Measurements from ENCODE around the gene STPG1.

The STPG1 gene

DNA sequence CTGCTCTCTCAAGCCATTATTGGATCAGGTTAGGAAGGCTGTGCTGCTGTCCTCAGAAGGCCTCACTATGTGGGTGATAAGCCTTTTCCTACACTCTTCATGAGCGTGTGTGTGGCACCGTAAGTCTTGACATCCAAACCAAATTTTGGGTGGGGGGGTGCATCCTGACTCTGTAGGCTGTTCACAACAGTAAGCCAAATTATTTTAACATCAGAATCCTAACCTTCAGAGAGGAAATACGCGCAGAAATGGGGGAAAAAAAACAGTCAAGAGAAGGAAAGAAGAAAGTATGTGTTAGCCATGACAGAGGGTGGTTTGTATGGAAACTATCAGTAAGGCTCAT is 21.0 kb downstream of the STPG1 start:
- TF ChIP-seq, protein P1, sequence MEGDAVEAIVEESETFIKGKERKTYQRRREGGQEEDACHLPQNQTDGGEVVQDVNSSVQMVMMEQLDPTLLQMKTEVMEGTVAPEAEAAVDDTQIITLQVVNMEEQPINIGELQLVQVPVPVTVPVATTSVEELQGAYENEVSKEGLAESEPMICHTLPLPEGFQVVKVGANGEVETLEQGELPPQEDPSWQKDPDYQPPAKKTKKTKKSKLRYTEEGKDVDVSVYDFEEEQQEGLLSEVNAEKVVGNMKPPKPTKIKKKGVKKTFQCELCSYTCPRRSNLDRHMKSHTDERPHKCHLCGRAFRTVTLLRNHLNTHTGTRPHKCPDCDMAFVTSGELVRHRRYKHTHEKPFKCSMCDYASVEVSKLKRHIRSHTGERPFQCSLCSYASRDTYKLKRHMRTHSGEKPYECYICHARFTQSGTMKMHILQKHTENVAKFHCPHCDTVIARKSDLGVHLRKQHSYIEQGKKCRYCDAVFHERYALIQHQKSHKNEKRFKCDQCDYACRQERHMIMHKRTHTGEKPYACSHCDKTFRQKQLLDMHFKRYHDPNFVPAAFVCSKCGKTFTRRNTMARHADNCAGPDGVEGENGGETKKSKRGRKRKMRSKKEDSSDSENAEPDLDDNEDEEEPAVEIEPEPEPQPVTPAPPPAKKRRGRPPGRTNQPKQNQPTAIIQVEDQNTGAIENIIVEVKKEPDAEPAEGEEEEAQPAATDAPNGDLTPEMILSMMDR (IDR thresholded peaks at IDR 0.05; ENCODE audit: control extremely low read depth, extremely low read depth, low read depth, missing control alignments): no peak
- DNase-seq (ENCODE audit: extremely low spot score): no peak
- ChIA-PET POLR2A (interaction anchor here (0.9 kb wide), 1 partner anchor 191 kb away, joined by 3 read pairs; no protein-coding TSS in a partner anchor), CTCF (interaction anchor here (0.7 to 8.0 kb wide), 39 partner anchors 11 to 444 kb away, joined by 3 to 433 read pairs (median 6); partner anchors contain the start of genes GRHL3, IFNLR1, NIPAL3 and STPG1)

- TF ChIP-seq, protein P1 (IDR thresholded peaks at IDR 0.05; ENCODE audit: control extremely low read depth, extremely low read depth, low read depth, missing control alignments): peak; percentile 84
- CTCF ChIA-PET: interaction anchor here (0.7 to 8.0 kb wide), 61 partner anchors 8 to 616 kb away, joined by 3 to 433 read pairs (median 5); partner anchors contain the start of genes GRHL3, IFNLR1, NIPAL3 and STPG1
- peak; percentile 78 for DNase-seq (ENCODE audit: extremely low spot score)
- POLR2A ChIA-PET: interaction anchor here (0.9 kb wide), 1 partner anchor 190 kb away, joined by 3 read pairs; no protein-coding TSS in a partner anchor
These were observed 21.5 kb downstream of the STPG1 start for GRCh38 chr1:24391882-24392603.

DNA sequence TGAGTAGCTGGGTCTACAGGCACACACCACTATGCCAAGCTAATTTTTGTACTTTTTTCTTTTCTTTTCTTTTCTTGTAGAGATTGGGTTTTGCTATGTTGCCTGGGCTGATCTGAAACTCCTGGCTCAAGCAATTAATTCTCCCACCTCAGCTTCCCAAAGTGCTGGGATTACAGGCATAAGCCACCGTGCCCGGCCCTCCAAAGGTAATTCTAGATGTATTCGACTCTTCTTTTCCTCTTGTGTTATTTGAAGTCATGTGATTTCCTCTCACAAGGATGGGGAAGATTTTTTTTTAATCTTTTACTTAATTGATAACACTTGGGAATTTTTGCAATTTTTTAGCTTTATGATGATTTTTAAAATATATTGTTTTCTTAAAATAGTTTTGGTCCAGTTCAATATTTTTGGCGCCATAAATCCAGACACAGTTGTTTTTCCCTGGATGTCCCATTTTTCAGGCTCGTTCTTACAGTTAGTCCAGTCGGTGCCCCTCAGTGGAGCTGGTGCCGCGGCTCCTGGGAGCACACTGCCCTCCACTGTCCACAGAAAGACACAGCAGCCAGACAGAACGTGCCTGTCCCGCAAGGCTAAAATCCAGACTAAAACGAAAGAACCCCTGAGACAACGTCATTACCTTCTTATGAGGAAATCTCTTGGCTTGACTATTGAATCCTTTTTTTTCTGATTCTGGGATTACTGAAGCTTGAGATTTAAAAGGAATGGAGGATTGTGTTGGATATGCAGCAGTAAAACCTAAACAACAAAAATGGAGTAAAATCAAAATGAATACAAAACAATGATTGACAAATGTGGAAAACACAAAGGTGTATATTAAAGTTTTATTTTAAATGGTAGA is 22.4 kb downstream of the STPG1 start:
- peak; percentile 75 for DNase-seq (ENCODE audit: extremely low spot score)
- TF ChIP-seq, protein P1 (IDR thresholded peaks at IDR 0.05; ENCODE audit: control extremely low read depth, extremely low read depth, low read depth, missing control alignments): peak; percentile 96
- POLR2A ChIA-PET: no interaction called here
- CTCF ChIA-PET: interaction anchor here (0.5 to 8.0 kb wide), 60 partner anchors 9 to 615 kb away, joined by 3 to 433 read pairs (median 4); partner anchors contain the start of genes GRHL3, IFNLR1, NIPAL3 and STPG1

DNA sequence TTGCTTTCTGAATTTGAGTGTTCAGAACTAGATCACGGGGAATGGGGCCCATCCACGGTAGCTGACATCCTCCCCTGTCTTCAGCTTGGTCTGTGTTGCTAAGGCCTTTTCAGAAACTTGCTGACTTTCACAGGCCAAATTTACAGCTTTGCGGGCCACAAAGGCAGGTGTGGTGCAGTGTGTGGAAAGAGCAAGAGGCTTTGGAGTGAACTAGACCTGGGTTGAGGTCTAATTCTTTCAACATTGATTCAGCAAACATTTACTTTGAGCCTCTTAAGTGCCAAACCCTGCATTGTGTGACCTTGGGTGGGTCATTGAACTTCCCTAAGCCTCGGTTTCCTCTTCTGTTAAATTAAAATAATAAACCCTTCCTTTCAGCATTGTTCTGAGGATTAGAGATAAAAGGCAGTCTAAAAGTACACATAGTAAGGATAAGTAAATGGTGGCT is 24.3 kb downstream of the STPG1 start:
- ChIA-PET CTCF (interaction anchor here (1.1 to 7.3 kb wide), 3 partner anchors 19 to 239 kb away, joined by 3 to 101 read pairs (median 3); no protein-coding TSS in a partner anchor), POLR2A (no interaction called here)
- DNase-seq (ENCODE audit: extremely low spot score): no peak
- TF ChIP-seq, protein P1 (IDR thresholded peaks at IDR 0.05; ENCODE audit: control extremely low read depth, extremely low read depth, low read depth, missing control alignments): no peak

DNA sequence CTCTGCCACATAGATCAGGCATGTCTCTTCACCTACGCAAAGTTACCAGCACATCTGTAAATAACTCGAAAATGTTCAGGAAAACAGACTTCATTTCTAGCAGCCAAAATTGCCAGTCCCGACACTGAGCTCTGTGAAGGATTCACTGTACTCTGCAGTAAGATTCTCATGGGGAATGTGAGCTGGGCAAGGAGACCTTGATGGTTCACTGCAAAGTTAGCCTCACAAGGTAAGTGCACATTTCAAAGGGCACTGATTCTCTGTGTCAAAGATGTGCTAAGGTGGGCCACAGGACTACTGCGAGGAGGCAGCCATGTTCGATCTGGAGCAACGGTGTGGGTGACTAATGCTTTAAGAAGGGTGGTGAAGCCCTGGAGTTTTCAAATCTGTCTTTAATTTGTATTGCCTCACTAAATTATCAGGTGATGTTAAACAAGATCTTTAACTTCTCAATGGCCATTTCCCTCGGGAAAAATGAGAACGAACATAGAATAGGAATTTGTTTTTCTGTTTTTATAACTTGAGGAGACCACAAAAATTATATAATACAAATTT is 25.2 kb downstream of the STPG1 start:
- ChIA-PET CTCF (interaction anchor here (1.1 to 7.3 kb wide), 3 partner anchors 20 to 238 kb away, joined by 3 to 101 read pairs (median 3); no protein-coding TSS in a partner anchor), POLR2A (no interaction called here)
- TF ChIP-seq, protein P1 (IDR thresholded peaks at IDR 0.05; ENCODE audit: control extremely low read depth, extremely low read depth, low read depth, missing control alignments): no peak
- no peak for DNase-seq (ENCODE audit: extremely low spot score)

All from GM10248 (cell line).